Kidney epithelial cell (primary cell): Measurements from ENCODE around the gene EPB41. TPM values are rescaled to one million over a fixed set of nuclear protein-coding genes. Genes with fewer than 3 reads are reported as not detected.
"Not testable (repeated sequence)": the region's sequence is repeated elsewhere in the genome, so short reads cannot be mapped to it uniquely, and the experiment has no call there.

ENCODE experiments used
- DNase-seq: peaks from one replicate; pipeline ENCODE4 v3.0.0-alpha.2; 2010; ENCODE audit warnings: low read depth
- H3K27me3 ChIP-seq: 2 replicates; pipeline ENCODE4 v1.6.0; 2011; ENCODE audit warnings: low read length; ENCODE audit not compliant: control insufficient read depth, insufficient read depth
- H3K36me3 ChIP-seq: 2 replicates; pipeline ENCODE4 v1.5.1; 2011; ENCODE audit warnings: low read length; ENCODE audit not compliant: control insufficient read depth, insufficient read depth
- H3K4me3 ChIP-seq: 2 replicates; pipeline ENCODE4 v1.5.1; 2011; ENCODE audit warnings: low read depth, mild to moderate bottlenecking, control low read depth, low read length
- CTCF ChIP-seq: IDR thresholded peaks from 2 replicates; pipeline ENCODE4 v1.5.1; 2011; ENCODE audit warnings: mild to moderate bottlenecking, moderate library complexity, low read length, control low read depth, inconsistent platforms; ENCODE audit not compliant: insufficient read depth, poor library complexity, severe bottlenecking
- total RNA-seq: library from RNA; depleted of rRNA; stranded (reverse); fragments of >200 nt; gene quantifications from 2 replicates; pipeline ENCODE4 v1.2.3, GENCODE V29; 2015

The EPB41 gene
- total RNA-seq, 1 donor from 2014 or later = 40.7 TPM

DNA sequence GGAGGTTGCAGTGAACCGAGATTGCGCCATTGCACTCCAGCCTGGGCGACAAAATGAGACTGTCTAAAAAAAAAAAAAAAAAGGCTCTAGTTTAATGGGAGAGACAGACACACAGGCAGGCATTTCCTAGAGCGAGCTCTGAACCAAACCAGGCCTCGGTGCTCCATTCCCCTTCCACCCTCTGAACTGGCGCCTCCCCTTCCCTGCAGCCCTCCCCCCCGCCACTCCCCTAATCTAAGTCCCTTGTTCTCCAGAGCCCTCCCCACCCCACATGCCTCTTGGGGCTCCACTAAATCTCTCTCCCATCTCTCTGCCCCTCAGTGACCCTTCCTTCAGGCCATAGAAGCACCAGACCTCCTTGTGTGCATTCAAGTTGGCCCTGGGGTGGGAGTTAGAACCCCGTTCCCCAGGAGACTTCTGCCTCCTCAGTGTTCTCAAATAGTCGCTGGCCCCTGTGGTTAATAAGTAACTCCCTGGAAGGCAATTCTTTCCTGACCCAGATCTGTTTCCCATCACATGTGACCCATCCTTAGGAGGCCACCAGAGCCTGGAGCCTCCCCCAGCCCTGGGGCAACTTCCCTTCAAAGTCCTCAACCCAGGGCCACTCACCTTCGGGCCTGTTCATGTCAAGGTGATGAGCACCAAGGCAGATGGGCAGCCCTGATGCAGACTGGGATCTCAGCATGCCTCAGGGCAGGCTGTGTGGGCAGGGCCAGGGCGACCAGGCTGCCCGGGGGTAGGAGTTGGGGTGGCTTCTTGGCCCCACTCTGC lies 42.6 kb upstream of the EPB41 start:
- H3K36me3 ChIP-seq = no peaks in the 10 kb centered on the region
- DNase-seq = no peak
- TF ChIP-seq CTCF = no peak

GRCh38 chr1:28875134-28875533 lies 39.2 kb upstream of the EPB41 start:
- H3K4me3 ChIP-seq, H3K36me3 ChIP-seq, DNase-seq, H3K27me3 ChIP-seq: not testable (repeated sequence)

More for the DNA sequence above, 42.6 kb upstream of the EPB41 start:
- no peak overlapping the region for H3K4me3 ChIP-seq
- no peaks in the 10 kb centered on the region for H3K27me3 ChIP-seq

DNA sequence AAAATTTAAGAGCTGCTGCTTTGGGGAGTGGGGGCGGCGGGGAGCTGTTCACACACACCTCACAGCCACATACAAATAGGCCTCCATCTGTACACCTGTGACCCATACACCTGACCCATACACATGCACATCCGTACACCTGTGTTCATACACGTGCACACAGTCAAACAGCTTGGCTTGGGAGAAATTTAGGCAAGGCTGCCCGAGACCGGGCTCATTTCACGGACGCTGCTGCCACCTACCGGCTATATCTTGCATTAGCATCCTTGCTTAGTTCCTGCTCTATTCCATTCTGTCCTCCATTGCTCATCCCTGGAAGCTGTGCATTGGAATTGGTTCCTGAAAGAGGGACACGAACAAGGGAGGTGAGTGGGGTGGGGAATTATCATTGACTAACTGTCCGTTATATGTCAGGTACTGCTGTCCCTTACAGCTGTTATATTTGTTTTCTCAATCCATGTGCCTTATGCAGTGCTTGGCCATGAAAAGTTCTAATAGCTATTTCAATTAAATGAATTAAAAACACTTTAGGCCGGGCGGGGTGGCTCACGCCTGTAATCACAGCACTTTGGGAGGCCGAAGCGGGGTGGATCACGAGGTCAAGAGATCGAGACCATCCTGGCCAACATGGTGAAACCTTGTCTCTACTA lies 37.1 kb upstream of the EPB41 start:
- no peak overlapping the region for H3K4me3 ChIP-seq
- DNase-seq = no peak
- H3K27me3 ChIP-seq = peaks cover 3% of the 10 kb centered on the region
- H3K36me3 ChIP-seq = no peaks in the 10 kb centered on the region
- TF ChIP-seq CTCF = peak; percentile 85

GRCh38 chr1:28878796-28879195 lies 35.6 kb upstream of the EPB41 start:
- H3K36me3 ChIP-seq = no peaks in the 10 kb centered on the region
- H3K27me3 ChIP-seq = peaks cover 3% of the 10 kb centered on the region
- TF ChIP-seq CTCF = no peak
- no peak overlapping the region for H3K4me3 ChIP-seq
- no peak for DNase-seq

DNA sequence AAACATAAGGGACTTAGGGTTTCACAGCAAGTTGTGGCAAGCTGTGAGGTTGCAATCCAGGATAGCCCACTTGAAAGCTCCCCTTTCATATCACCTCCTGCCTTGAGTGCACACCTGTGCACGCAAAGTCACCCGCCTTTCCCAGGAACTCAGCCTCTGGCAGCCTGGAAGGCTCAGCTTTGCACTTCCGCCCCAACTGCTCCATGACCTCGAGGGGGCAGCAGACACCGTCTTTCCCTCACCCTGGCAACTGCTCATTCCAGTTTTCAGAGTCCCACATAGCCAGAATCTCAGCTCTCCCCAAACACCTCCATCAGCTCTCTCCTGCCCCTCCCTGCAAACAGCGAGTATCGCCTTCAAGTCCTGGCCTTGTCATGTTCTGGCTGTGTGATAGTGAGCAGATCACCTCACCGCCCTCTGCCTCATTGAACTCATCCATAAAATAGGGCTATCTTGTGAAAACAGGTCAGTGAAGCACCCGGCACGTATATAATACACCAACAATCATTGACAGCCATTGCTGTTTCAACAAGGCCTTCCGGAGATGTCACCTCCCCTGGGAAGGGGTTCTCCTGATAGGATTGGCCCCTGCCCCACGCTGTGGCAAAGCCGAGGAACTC lies 32.2 kb upstream of the EPB41 start:
- H3K36me3 ChIP-seq = no peaks in the 10 kb centered on the region
- TF ChIP-seq CTCF = peak; percentile 96
- DNase-seq = peak; percentile 49
- no peak overlapping the region for H3K4me3 ChIP-seq
- peaks cover 3% of the 10 kb centered on the region for H3K27me3 ChIP-seq

DNA sequence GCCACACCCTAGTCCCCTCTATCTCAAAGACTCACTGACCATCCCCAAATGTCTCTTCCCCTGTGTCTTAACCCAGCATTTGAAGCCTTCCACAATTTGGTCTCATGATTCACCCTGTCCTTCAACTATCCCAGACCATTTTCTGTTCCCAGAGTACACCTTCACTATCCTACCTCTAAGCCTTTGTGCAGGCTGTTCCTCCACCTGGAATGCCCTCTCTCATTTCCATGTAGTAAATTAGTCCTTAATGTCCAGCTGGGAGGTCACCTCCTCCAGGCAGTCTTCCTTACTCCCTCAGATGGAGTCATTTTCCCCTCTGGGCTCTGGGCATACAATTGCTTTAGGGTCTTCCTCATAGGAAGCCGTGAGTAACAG lies 31.1 kb upstream of the EPB41 start:
- H3K4me3 ChIP-seq = no peak overlapping the region
- no peak for TF ChIP-seq CTCF
- DNase-seq = no peak
- H3K27me3 ChIP-seq = peaks cover 3% of the 10 kb centered on the region
- H3K36me3 ChIP-seq = no peaks in the 10 kb centered on the region
